Posterior cingulate gyrus (tissue), 11 donors: ENCODE results near the gene MMP2.

Experiments
- DNase-seq, 10 donors: peaks; one replicate each; pipeline versions ENCODE4 v3.0.0 to v3.0.0-alpha.2; 2020 to 2021; ENCODE audit warnings: mixed read lengths in 3 of 10
- intact Hi-C: fragments of 100-400 bp; cut with DNase I; formaldehyde crosslinking; loops from one replicate; pipeline ENCODE4 v1.15.1; 2023

Gene MMP2

GRCh38 chr16:55491691-55492090 lies 12.7 kb downstream of the MMP2 start:
- intact Hi-C loops, result no loop called here
- DNase-seq, result no peak

- no peak for DNase-seq
- intact Hi-C loops, result no loop called here
Observed at GRCh38 chr16:55492756-55493380, 13.9 kb downstream of the MMP2 start.

DNA sequence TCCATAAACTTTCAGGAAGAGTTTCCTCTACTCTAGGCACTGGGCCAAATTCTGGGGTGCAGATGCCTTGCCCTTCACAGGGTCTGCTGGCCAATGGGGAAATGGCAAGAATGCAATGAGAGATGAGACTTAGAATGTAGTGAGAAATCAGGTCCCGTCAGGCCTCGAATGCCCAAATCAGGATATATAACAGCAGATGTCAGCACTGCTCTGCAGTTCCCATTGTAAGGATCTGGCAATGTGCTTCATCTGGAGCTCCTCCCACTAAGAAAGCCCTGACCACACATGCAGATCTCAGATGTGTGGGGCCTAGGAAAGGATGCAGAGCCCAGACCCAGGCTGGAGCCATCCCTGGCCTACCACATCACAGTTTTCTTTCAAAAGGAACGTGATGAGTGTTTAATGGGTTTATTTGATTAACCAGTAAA lies 16.0 kb downstream of the MMP2 start:
- DNase-seq, result peak in 5 of 10 donors; percentile 26 to 87 (median 48)
- intact Hi-C loops, result loop anchor here (1.0 to 2.0 kb wide), 2 partner anchors 48 to 208 kb away; no protein-coding TSS in a partner anchor

DNA sequence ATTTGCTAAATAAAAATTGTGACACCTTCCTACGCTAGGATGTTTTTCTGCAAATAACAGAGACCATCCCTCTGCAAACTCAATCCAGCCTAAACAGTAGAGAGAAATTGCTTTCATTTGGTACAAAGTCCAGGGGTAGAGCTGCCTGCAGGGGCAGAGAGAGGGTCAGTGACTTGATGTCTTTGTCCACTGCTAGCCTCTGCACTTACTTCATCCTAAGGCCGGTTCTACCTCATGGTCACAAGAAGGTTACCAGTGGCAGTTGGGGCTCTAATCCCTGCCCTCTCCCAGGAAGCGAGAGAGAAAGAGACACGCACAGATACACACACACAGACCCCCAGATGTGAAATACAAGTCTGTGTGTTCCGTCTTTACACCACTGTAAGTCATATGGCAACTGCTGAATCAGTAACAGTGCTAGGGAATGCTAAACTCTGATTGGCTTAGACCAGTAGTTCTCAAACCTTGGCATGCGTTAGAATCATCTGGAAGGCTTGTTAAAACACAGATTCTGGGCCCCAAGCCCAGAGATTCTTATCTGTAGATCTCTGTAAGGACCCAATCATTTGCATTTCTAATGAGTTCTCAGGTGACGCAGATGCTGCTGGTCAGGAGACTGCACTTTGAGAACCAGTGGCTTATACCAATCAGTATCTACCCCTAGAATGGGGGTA lies 16.8 kb downstream of the MMP2 start:
- DNase-seq, result no peak
- intact Hi-C loops, result loop anchor here (1.0 to 2.0 kb wide), 2 partner anchors 48 to 207 kb away; no protein-coding TSS in a partner anchor

- DNase-seq, result no peak
- intact Hi-C loops, result no loop called here
Observed at GRCh38 chr16:55496509-55497145, 17.6 kb downstream of the MMP2 start.

DNA sequence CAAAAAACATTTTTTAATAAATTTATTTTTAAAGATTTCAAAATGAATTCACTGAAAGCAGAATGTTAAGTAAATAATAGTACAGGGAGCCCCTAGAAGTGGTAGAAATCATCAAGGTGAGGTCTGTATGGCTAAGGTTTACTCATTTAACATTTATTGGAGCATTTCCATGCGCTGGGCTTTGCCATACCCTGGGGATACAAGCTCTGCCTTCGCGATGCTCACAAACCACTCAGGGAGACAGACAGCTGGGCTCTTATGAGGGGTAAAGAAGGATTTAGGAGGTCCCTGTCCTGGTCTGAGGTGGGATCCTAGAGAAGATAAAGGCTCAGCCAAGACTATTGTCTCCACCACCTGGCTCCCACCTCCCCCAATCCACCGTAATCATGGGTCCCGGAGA lies 18.6 kb downstream of the MMP2 start:
- DNase-seq, result no peak
- intact Hi-C loops, result no loop called here

DNA sequence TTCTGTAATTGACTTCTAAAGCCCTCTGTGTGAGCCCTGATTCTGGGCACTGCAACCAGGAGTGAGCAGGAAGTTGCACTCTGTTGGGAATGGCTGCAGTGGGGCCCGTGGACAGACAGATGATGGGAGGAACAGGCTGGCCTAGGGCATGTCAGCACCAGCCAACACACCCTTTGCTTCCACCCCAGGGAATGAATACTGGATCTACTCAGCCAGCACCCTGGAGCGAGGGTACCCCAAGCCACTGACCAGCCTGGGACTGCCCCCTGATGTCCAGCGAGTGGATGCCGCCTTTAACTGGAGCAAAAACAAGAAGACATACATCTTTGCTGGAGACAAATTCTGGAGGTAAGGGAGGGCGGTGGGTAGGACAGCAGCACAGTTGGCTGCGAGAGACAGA lies 19.1 kb downstream of the MMP2 start:
- DNase-seq, result peak in 1 of 10 donors; percentile 59

GRCh38 chr16:55499281-55499680 lies 20.3 kb downstream of the MMP2 start:
- no peak for DNase-seq
- intact Hi-C loops, result no loop called here

More for the DNA sequence above, 19.1 kb downstream of the MMP2 start:
- intact Hi-C loops, result no loop called here

DNA sequence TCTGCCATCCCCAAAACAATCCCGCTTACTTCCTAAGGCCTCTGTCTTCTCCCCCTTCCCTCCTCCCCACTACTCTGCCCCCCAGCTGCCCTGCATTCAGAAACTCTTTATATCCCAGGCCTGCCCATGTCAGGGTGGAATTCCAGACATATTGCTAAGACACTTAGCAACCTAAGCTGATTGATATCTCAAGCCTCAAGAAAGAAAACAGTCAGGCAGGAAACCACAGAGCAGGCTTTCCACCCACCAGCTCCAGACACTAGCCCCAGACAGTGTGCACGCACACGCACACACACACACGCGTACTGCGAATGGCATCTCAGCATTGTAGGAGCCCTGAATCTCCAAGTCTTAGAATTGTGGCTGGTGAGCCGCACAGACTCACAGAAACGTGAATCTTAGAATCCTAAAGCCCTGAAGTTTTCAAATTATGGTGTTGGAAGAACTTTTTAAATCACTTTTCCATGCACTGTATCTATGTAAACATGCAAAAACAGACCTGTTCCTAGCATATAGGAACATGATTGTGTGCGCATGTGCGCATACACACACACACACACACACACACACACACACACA lies 21.0 kb downstream of the MMP2 start:
- peak in 1 of 10 donors; percentile 23 for DNase-seq
- intact Hi-C loops, result no loop called here

DNA sequence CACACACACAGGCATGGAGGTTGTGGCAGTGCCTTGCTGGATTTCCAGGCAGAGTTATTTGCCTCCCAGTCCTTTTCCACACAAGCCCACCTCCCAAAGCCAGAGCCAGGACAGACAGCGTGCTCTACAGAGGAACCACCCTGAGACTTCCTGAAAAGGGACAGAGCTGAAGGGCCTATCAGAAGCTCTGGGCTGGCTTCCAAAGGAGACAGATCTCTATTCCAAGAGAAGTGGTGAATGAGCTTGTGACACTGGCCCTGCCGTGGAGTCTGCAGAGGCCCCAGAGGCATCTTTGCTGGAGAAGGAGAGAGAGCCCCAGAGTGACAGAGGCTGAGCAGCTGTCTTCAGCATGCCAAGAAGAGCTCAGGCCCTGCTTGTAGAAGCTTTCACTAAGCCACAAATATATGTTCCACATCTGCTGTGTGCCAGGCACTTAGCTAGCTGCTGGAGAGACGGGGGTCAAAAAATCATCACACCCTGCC lies 21.6 kb downstream of the MMP2 start:
- intact Hi-C loops, result no loop called here
- peak in 6 of 10 donors; percentile 24 to 90 (median 52) for DNase-seq

- intact Hi-C loops, result loop anchor here (2.0 kb wide), 1 partner anchor 41 kb away; no protein-coding TSS in a partner anchor
- no peak for DNase-seq
Observed at GRCh38 chr16:55501549-55502322, 22.7 kb downstream of the MMP2 start.

DNA sequence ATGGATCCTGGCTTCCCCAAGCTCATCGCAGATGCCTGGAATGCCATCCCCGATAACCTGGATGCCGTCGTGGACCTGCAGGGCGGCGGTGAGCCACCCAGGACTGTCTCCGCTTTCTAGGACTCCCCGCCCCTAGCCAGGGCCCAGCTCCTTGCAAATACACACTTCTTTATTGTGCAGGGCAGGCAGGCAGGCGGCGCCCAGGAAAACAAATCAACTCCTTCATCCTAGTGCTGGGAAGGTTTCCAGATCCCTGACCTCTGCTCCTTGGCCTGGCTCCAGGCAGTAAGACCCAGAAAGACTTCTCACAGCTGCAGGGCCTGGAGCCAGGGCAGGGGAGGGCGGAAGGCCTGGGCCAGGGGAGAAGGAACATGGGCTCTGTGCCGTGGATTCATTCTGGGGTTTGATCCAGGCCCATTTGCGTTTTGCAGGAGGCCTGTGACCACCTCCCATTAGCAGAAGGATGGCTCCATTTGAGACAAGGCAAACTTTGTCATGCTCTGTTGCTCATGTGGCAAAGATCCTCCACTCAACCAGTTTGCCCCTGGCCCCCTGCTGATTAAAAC lies 23.9 kb downstream of the MMP2 start:
- DNase-seq, result peak; percentile 83 to 98 (median 90)
- intact Hi-C loops, result loop anchor here (2.0 kb wide), 1 partner anchor 40 kb away; no protein-coding TSS in a partner anchor

DNA sequence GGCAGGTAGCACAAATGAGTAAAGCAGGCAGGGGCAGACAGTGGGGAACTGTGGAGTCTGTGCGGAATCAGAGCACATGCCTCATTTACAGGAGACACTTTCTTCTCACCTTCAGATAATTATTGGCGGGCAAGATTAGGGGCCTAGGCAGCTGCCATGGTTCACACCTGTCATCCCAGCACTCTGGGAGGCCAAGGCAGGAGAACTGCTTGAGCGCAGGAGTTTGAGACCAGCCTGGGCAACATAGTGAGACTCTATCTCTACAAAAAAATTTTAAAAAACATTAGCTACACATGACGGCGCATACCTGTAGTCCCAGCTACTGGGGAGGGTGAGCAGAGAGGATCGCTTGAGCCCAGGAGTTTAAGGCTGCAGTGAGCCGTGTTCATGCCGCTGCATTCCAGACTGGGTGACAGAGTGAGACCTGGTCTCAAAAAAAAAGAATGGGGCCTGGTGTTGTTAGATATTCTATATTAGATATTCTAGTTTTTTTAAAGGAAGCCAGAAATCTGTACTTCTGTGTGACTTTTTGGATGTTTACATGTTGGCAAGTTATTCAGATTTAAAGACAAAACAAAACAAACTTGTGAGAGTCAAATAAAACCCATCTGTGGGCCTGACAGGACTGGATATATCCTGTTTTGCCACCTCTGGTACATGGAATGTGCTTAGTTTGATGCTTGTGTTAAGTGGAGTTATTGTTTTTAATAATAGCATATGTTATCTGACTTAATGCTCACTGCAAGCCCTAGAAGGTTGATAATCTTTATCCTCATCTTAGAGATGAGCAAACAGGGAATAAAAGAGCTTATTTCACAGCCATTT lies 24.9 kb downstream of the MMP2 start:
- DNase-seq, result no peak

DNA sequence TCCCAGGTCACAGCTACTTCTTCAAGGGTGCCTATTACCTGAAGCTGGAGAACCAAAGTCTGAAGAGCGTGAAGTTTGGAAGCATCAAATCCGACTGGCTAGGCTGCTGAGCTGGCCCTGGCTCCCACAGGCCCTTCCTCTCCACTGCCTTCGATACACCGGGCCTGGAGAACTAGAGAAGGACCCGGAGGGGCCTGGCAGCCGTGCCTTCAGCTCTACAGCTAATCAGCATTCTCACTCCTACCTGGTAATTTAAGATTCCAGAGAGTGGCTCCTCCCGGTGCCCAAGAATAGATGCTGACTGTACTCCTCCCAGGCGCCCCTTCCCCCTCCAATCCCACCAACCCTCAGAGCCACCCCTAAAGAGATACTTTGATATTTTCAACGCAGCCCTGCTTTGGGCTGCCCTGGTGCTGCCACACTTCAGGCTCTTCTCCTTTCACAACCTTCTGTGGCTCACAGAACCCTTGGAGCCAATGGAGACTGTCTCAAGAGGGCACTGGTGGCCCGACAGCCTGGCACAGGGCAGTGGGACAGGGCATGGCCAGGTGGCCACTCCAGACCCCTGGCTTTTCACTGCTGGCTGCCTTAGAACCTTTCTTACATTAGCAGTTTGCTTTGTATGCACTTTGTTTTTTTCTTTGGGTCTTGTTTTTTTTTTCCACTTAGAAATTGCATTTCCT lies 26.5 kb downstream of the MMP2 start:
- intact Hi-C loops, result loop anchor here (5.0 kb wide), 1 partner anchor 38 kb away; no protein-coding TSS in a partner anchor
- DNase-seq, result no peak

More for the DNA sequence above, 24.9 kb downstream of the MMP2 start:
- intact Hi-C loops, result loop anchor here (2.0 kb wide), 1 partner anchor 39 kb away; no protein-coding TSS in a partner anchor

GRCh38 chr16:55506083-55506482 lies 27.1 kb downstream of the MMP2 start:
- intact Hi-C loops, result loop anchor here (5.0 kb wide), 1 partner anchor 39 kb away; no protein-coding TSS in a partner anchor
- no peak for DNase-seq

- no peak for DNase-seq
- intact Hi-C loops, result loop anchor here (5.0 kb wide), 1 partner anchor 39 kb away; no protein-coding TSS in a partner anchor
Observed at GRCh38 chr16:55506708-55507107, 27.7 kb downstream of the MMP2 start.

DNA sequence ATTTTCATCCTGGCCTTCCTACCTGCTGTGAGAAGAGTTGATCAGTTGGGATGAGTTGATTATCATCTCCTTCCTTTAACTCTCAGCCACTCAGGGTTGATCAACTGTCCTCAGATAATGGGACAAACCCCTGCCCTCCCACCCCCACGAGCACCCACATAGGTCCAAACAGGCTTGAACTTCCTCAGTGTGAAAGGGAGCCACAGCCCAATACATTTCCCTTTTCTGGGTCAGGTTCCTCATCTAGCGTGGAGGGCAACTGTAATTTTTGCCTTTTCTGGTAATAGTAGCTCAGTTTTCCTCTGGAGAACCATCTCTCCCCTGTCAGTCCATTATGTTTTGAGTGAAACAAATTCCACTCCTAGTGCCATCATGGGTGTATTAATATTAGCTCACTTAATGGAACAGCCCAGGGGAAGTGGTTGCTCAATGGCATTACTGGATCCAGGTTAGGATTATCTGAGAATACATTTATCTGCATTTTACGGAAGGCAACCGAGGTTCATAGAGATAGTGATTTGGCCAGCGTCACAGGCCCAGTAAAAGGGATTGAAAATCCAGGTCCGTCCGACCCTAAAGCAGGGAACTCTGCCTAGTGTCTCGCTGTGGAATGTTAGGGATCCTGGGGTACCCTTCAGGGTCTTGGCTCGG lies 29.4 kb downstream of the MMP2 start:
- no peak for DNase-seq
- intact Hi-C loops, result loop anchor here (5.0 kb wide), 1 partner anchor 41 kb away; no protein-coding TSS in a partner anchor
